ENCODE measurements around the gene SUGCT. TPM values are rescaled to one million over a fixed set of nuclear protein-coding genes. Genes with fewer than 3 reads are reported as not detected.

Gene SUGCT
- polyA plus RNA-seq, 1 of the 3 experiments (the other 2 are of a cell fraction), result 53.7 TPM

GRCh38 chr7:40101201-40101600 is 33.6 kb upstream of the SUGCT start:
- no peaks in the 10 kb centered on the region; a peak in 2 of 4 replicates for H3K4me1 ChIP-seq (ENCODE audit: control insufficient read depth in 1 of 2, insufficient read depth in 2 of 2, low read depth in 1 of 2, low read length in 1 of 2)
- H3K9ac ChIP-seq, result no peak overlapping the region
- H2AFZ ChIP-seq (ENCODE audit: low read depth), result no peak overlapping the region
- H3K9me3 ChIP-seq, result no peaks in the 10 kb centered on the region
- CTCF ChIA-PET, result interaction anchor here (1.5 to 2.3 kb wide), 2 partner anchors 33 to 49 kb away, joined by 5 to 9 read pairs; partner anchors contain the start of genes MPLKIP and SUGCT
- H3K9me2 ChIP-seq, result no peaks in the 10 kb centered on the region
- H3K79me2 ChIP-seq (ENCODE audit: insufficient read depth), result peaks cover 51% of the 10 kb centered on the region
- H4K20me1 ChIP-seq (ENCODE audit: insufficient read depth), result no peaks in the 10 kb centered on the region
- no peak for TF ChIP-seq ZBTB33 (IDR thresholded peaks at IDR 0.05; ENCODE audit: borderline replicate concordance, low read depth)
- no peak for TF ChIP-seq SMC3 (IDR thresholded peaks at IDR 0.05; ENCODE audit: low read depth, low read length)
- TF ChIP-seq SIN3A (IDR thresholded peaks at IDR 0.05; ENCODE audit: borderline replicate concordance, low read depth, low read length), result no peak
- TF ChIP-seq GATA2 (CRISPR knock-in tag; IDR thresholded peaks at IDR 0.05), result no peak
- no peak for TF ChIP-seq FOSL2 (IDR thresholded peaks at IDR 0.05; ENCODE audit: borderline replicate concordance, low read depth)
- TF ChIP-seq ELF1 (IDR thresholded peaks at IDR 0.05), result no peak
- no peak for TF ChIP-seq GABPA (IDR thresholded peaks at IDR 0.05; ENCODE audit: low read depth)
- no peak for TF ChIP-seq JUND (IDR thresholded peaks at IDR 0.05)
- no peak for TF ChIP-seq TEAD4 (IDR thresholded peaks at IDR 0.05; ENCODE audit: borderline replicate concordance, insufficient read depth)
- TF ChIP-seq POLR2AphosphoS5 (IDR thresholded peaks at IDR 0.05; ENCODE audit: low read depth, low read length), result no peak
- TF ChIP-seq EP300 (IDR thresholded peaks at IDR 0.05; ENCODE audit: borderline replicate concordance in 1 of 2, low read depth in 1 of 2, low read length in 1 of 2), result no peak
- no peak for TF ChIP-seq FOXJ3 (CRISPR knock-in tag; IDR thresholded peaks at IDR 0.05)
- no peak for TF ChIP-seq MXI1 (IDR thresholded peaks at IDR 0.05; ENCODE audit: low read depth, low read length)
- no peak for TF ChIP-seq REST (IDR thresholded peaks at IDR 0.05; ENCODE audit: low read depth, low read length)
- no peak for TF ChIP-seq RAD21 (IDR thresholded peaks at IDR 0.05; ENCODE audit: low read length)
- no peak for TF ChIP-seq NRF1 (IDR thresholded peaks at IDR 0.05; ENCODE audit: low read depth, low read length)
- TF ChIP-seq USF2 (IDR thresholded peaks at IDR 0.05; ENCODE audit: borderline replicate concordance, low read depth, low read length), result no peak
- TF ChIP-seq YY1 (IDR thresholded peaks at IDR 0.05; ENCODE audit: low read depth), result no peak
- no peak for TF ChIP-seq TAF1 (IDR thresholded peaks at IDR 0.05; ENCODE audit: borderline replicate concordance, low read depth, low read length)
- TF ChIP-seq CHD2 (IDR thresholded peaks at IDR 0.05; ENCODE audit: low read length, partially characterized antibody), result no peak
- H3K27me3 ChIP-seq (ENCODE audit: insufficient read depth), result no peaks in the 10 kb centered on the region
- WGBS (ENCODE audit: low lambda C conversion rate), result 95% methylated on average over 3 of the region's 3 CpGs
- no peak overlapping the region for H3K4me3 ChIP-seq (ENCODE audit: low read depth in 2 of 2, low read length in 1 of 2)
- H3F3A ChIP-seq (replicated peaks; ENCODE audit: insufficient read depth), result peaks cover 28% of the 10 kb centered on the region
- peaks cover 25 to 60% of the 10 kb centered on the region in 2 experiments for H3K36me3 ChIP-seq (replicated peaks in 1 of 2; ENCODE audit: control insufficient read depth in 1 of 2, insufficient read depth in 2 of 2, low read length in 1 of 2)
- POLR2A ChIA-PET, result no interaction called here
- DNase-seq, result no peak
- H3K4me2 ChIP-seq, result no peak overlapping the region
- no peak overlapping the region for H3K27ac ChIP-seq (ENCODE audit: low read depth in 2 of 2, low read length in 1 of 2)

Measured in SK-N-SH (cell line).